PC-9 (cell line): Measurements from ENCODE around the gene LTBP3.

ENCODE experiments used
- CTCF ChIP-seq: fragments of 200-600 bp; sonication (generic); conservative IDR thresholded peaks from 2 replicates; pipeline ENCODE4 v1.6.1; 2017; ENCODE audit warnings: mixed run types, antibody characterized with exemption, mild to moderate bottlenecking, moderate library complexity
- EZH2 ChIP-seq: fragments of 200-600 bp; sonication (generic); IDR thresholded peaks from 2 replicates; pipeline ENCODE4 v1.8.0; 2017; ENCODE audit warnings: antibody characterized with exemption, low read depth

- TF ChIP-seq CTCF, result no peak
- TF ChIP-seq EZH2, result no peak
Observed at GRCh38 chr11:65560555-65561418, 2.6 kb upstream of the LTBP3 start.
